ENCODE results near the gene RTEL1.

- no peak for TF ChIP-seq POLR2A (IDR thresholded peaks at IDR 0.05)
- TF ChIP-seq CTCF (IDR thresholded peaks at IDR 0.05): no peak
These were observed 35.1 kb downstream of the RTEL1 start for GRCh38 chr20:63693083-63693732.

Measured in testis (tissue), 2 donors.